GM18858 (cell line): ENCODE results near the gene HSD17B2.
"Not testable (repeated sequence)": the region's sequence is repeated elsewhere in the genome, so short reads cannot be mapped to it uniquely, and the experiment has no call there.

Experiments
- ATAC-seq: cut with Tn5 transposase; IDR thresholded peaks from one replicate; pipeline ENCODE4 v1.9.1; 2021; ENCODE audit not compliant: unreplicated experiment

Gene HSD17B2, protein sequence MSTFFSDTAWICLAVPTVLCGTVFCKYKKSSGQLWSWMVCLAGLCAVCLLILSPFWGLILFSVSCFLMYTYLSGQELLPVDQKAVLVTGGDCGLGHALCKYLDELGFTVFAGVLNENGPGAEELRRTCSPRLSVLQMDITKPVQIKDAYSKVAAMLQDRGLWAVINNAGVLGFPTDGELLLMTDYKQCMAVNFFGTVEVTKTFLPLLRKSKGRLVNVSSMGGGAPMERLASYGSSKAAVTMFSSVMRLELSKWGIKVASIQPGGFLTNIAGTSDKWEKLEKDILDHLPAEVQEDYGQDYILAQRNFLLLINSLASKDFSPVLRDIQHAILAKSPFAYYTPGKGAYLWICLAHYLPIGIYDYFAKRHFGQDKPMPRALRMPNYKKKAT

GRCh38 chr16:82034981-82035612 is at the start of gene HSD17B2:
Gene HSD17B2 (plus strand): TSS chr16:82035253. CDS start chr16:82035425, 172 bp downstream.
- ATAC-seq: no peak

GRCh38 chr16:81987121-81987520 is 47.9 kb upstream of the HSD17B2 start:
- no peak for ATAC-seq

DNA sequence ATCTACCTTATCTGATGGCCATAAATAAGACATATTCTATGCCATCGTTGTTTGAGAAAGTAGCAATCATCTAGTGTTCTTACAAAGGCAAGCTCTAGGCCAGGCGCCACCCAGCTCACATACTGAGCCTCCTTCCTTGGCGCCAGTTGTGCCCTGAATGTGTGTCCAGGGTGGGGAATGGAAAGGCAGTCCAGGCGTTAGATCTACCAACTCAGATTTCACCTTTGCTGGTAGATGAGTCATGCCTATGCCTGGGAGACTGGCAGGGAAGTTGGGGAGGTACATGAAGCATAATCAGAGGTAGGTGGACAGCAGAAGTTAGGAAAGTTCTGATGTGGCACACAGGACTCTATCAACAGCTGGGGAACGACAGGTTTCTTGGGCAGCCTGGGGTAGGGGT is 47.3 kb upstream of the HSD17B2 start:
- no peak for ATAC-seq

GRCh38 chr16:81992859-81993258 is 42.2 kb upstream of the HSD17B2 start:
- ATAC-seq: no peak

- ATAC-seq: no peak
Measured at GRCh38 chr16:81994485-81994884, 40.6 kb upstream of the HSD17B2 start.

DNA sequence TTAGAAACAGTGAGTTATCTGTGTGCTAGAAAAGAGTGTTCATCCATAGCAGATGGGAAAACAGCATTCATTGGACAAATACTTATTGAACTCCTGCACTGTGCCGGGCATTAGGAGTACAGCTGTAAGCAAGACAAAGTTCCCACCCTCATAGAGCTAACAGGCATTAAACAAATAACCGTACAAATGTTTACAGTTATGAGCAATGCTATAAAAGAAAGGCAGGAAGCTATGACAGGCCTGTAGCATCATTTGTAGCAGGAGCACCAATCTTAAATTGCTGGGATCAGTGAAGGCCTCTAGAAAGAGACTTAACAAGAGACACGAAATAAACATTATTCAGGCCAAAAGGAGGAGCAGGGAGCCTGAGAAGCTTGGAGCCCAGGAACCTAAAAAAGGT is 39.4 kb upstream of the HSD17B2 start:
- ATAC-seq: no peak

GRCh38 chr16:81996664-81997509 is 38.2 kb upstream of the HSD17B2 start:
- no peak for ATAC-seq

DNA sequence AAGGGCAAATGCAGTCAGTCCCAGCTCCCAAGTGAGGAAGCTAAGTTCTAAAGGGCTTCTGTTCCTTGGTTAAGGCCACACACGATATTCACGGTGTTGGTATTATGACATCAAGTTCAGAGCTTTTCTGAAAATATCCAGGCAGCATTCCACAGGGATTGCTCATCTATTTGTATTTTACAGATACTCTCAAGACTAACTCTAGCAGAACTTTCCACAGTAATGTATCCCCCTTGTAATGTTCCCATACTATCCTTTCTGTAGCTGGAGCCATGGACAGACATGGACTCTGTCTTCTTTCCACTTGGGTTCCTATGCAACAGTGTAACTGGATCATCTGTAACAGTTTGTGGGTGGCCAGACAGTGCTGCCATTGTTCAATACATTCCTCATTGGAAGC is 37.3 kb upstream of the HSD17B2 start:
- no peak for ATAC-seq

DNA sequence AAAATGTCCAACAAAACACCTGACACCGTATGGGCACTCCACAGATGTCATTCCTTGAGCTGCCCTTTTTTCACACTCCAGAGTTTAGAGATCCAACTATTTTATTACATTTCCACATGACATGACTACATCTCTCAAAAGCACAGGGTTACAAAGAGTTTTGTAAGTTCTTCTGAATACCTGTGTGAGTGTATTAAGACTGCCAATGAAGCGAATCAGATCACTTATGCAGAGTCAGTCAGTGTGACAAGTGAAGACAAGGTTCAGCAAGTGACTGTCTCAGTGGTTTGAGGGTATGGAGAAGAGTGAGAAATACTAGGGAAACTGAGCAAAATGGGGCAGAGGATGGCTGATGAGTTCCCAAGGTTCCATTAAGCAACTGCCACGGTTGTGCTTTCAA is 32.2 kb upstream of the HSD17B2 start:
- ATAC-seq: no peak

GRCh38 chr16:82004601-82005000 is 30.5 kb upstream of the HSD17B2 start:
- no peak for ATAC-seq

DNA sequence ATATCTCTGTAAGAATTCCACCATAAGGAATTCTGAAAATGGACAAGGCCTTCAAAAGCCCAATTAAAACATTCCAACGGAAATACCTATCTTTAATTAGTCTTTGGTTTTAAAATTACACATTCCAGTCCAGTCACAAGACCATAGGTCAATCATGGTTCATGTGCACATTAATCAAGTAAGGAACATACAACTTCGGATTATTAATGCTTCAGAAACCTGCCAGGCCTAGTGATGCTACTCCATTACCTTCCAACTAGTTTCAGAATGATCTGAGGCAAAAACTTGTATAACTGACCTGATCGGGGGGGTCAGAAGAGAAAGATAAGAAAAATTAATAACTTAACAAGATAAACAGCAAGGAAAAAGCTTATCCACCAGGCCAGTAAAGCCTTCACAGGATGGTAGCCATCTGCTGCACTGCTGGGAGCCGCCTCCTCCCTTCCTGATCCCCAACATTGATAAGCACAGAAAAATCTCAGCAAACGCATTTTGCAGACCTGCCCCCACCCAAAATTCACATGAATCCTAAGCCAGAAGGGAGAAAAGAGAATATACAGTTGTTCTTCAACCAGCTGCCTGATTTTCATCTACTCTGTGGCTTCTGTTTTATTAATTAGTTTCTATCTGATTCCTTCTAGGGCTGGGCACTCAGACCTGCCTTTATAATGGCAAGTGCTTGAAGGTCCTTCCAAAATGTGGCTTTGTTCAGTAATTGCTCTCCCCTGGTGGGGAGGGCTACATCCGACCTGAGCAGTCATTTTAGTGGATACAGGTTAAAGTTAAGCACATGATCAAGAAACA is 29.8 kb upstream of the HSD17B2 start:
- no peak for ATAC-seq

GRCh38 chr16:82006036-82006435 is 29.0 kb upstream of the HSD17B2 start:
- ATAC-seq: no peak

DNA sequence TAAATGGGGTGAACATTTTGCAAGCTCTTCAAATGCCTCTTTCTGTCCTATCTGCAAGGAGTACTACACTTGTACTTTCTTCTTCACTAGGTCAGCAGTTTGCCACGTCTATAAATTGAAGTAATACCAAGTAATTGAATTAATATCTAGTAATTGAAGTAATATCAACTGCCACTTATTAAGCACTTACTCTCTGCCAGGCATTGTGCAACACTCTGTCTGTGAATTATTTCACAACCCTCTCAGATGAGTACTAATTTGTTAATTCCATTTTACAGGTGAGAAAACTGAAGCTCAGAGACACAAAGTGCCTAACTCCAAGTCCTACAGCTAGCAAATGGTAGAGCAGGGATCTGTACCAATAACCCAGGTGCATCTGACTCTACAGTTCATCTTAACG is 27.9 kb upstream of the HSD17B2 start:
- no peak for ATAC-seq

GRCh38 chr16:82008957-82009592 is 26.0 kb upstream of the HSD17B2 start:
- ATAC-seq: no peak

GRCh38 chr16:82009789-82010188 is 25.3 kb upstream of the HSD17B2 start:
- ATAC-seq: not testable (repeated sequence)

GRCh38 chr16:82010649-82011048 is 24.4 kb upstream of the HSD17B2 start:
- no peak for ATAC-seq

DNA sequence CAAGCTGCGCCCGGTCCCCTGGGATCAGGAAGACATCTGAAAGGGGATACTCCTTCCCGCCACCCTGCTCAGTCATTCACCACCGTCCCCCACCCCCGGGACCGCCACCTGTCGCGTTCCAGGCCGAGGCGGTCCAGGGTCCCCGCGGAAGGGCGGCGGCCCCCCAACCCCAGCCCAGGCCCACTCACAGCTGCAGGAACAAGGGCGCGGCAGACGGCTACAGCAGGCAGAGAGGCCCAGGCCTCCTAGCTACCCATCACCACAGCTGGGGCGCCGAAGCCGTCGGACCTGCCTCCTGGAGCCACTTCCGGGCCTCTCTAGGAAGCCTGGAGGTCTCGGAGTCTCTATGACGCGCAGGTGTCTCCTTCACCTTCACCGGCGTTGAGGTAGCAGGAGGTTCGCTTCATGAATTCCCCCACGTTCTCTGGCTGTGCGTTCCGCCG is 23.8 kb upstream of the HSD17B2 start, which contains the start of gene SDR42E1:
SDR42E1 (minus strand) TSS at position 272 of the 443 bp plus-strand sequence. CDS start 10,612 bp downstream, outside the sequence.
- peak; percentile 69 for ATAC-seq

- no peak for ATAC-seq
Measured at GRCh38 chr16:82013139-82013538, 21.9 kb upstream of the HSD17B2 start.

GRCh38 chr16:82016263-82016662 is 18.8 kb upstream of the HSD17B2 start:
- no peak for ATAC-seq

DNA sequence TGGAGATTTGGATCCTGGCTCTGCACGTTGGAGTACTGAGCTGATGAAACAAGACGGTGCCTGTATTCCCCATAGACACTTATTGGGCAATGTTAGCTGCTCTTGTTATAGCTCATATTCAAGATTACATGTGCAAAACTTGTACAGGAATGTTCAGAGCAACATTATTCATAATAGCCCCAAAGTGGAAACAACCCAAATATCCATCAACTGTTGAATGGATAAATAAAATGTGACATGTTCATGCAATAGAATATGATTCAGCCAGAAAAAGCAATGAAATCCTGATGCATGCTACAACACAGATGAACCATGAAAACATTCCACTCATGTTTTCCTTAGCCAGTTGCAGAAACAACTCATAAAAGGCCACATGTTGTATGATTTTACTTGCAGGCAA is 18.1 kb upstream of the HSD17B2 start:
- no peak for ATAC-seq
